Stimulated activated CD4-positive, alpha-beta T cell treated with anti-CD3 and anti-CD28 coated beads, Interleukin-12 subunit alpha, Interleukin-12 subunit beta, amount 100 ng/mL, for 48 hours (primary cell): ENCODE data around the gene PYHIN1.
A peak's percentile ranks its signal among the peaks of the same experiment; 100 is the strongest.

Source experiments
- DNase-seq, 3 donors: peaks; one replicate each; pipeline ENCODE4 v3.0.0-alpha.2; 2020; ENCODE audit warnings: low read depth in 2 of 3, low spot score in 1 of 3

Gene PYHIN1

DNA sequence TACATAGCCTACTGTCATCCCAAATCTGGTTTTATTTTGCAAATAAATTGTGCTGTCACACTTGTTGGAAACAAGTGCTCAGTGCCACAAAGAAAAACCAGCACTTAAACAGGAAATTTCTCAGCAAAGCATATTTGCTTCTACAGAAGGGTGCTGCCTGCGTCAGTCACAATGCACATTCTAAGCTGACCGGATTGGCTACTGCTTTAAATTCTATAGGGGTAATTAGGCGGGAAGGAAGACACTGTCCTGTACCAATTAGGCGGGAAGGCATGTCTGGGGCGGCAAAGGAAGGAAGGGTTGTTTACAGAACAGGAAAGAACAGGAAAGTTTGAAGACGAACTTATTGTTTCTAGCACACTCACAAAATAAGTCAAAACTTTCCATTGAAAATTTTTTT is 81.1 kb downstream of the PYHIN1 start:
- peak in 2 of 3 donors; percentile 46 to 72 for DNase-seq

DNA sequence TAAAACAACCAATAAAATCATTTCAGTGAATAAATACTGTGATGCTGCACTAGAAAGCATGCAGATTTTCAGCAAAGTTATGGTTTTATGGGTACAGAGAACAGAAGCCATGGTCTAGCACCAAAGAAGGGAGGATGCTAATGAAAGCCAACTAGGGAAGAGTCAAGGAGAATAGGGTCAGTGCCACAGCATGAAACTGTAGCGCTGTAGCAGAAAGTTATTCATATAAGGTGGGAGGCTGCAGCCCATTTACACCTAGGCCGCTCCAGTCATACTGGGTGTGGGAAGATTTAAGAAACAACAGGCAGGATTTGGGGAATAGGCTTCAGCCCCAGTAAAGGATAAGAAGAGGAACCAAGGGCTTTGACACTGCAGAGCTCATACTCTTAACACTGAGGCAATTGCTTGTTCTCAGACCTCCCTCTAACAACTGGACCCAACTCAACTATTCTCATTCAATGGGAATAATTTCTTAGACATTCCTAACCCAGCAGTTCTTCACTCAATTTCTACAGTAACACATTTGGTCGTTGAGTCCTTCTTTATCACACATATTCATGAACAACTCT is 82.7 kb downstream of the PYHIN1 start:
- no peak for DNase-seq

DNA sequence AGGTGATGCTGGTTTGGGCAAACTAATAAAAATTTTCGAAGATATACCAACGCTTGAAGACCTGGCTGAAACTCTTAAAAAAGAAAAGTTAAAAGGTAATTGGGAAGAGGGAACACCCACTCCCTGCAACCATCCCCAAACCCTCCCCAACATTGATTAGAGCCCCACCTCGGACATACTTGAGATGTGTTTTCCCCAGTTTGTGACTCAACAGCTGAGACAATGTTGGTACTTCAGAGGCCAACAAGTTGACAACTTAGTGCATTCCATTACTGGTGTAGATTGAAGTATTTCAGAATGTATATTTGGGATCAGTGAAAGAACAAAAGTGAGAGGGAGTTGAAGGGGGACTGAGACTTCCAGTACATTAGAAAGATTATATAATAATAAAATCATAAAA is 83.5 kb downstream of the PYHIN1 start:
- no peak for DNase-seq

DNA sequence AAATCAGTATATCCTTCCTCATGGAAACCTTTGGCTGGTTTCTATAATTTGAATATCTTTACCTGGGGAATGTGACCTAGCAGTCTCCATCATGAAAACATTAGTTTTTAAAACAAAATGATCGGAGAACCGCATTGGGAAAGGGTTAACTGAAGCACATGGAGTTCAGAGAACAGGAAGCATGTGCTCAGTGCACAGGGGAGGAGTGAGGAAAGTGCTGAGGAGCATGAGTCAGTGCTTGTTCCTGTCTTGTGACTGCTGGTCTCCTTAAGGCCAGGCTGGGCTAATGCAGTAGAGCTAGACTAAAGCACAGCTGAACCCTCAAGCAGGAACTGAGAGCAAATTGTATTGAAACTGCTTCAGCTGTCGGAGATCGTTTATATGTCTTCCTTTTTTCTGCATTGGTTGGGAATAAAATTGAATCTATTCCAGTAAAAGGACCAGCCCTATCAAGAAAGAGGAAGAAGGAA is 84.1 kb downstream of the PYHIN1 start:
- peak in 2 of 3 donors; percentile 61 to 62 for DNase-seq

DNA sequence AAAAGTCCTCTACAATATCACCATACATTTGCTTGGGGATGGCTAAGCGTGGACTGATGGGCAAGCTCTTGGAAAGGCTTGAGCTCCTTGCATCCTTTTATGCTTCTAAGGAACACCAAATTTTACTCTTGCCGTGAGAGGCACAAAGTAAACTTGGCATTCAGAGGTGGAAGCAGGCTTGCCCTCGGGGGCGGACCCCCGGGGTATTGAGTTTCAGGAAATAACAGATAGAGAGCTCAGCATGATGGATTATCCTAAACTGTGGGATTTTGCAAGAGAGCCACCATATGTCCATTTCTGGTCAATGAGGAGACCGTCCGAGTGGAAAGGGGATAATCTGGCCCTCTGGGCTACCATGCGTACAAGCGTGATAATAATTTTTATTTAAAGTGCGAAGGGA is 92.4 kb downstream of the PYHIN1 start:
- no peak for DNase-seq

DNA sequence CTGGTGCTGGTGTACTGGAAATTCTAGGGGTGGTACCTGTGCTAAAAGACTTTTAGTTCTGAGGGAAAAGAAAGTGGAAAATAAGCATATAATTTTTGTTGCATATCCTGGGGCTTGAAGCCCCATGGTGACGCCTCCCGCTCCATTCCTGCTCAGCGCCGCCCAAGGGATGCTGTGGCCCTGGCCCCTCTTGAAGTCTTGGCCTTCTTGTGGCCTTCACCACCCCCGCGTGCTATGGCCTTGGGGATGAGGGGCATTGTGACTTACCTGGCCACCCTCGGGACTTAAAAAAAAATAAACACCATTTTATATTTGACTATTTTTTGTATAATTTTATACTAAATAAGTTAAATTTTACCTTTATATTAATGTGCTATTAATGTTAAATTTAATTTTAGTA is 93.7 kb downstream of the PYHIN1 start:
- DNase-seq, result no peak
